B cell (primary cell): ENCODE results near the gene LGR5. TPM values are rescaled to one million over a fixed set of nuclear protein-coding genes. Genes with fewer than 3 reads are reported as not detected.

Experiments used
- ATAC-seq: fragments of 200-7000 bp; cut with Tn5 transposase; one replicate; pipeline ENCODE4 v1.10.0; 2021; ENCODE audit warnings: low read depth, mild to moderate bottlenecking, moderate number of reproducible peaks, moderate library complexity
- CTCF ChIA-PET: fragments of 350-600 bp; sonication (Branson Sonifier 250); formaldehyde crosslinking; loops from one replicate; lab custom pipeline; 2021; ENCODE audit warnings: antibody characterized with exemption, inconsistent platforms; lab: Charles Lee
- POLR2A ChIA-PET: fragments of 350-600 bp; sonication (Branson Sonifier 250); formaldehyde crosslinking; loops from one replicate; lab custom pipeline; 2021; ENCODE audit warnings: antibody characterized with exemption; lab: Charles Lee
- DNase-seq: peaks from one replicate; pipeline ENCODE4 v3.0.0; 2013
- H2AFZ ChIP-seq: 2 replicates; pipeline ENCODE4 v1.6.1; 2012; ENCODE audit warnings: mild to moderate bottlenecking, low read depth, low read length; ENCODE audit not compliant: insufficient read depth, poor library complexity, severe bottlenecking
- H3K27ac ChIP-seq, 2 donors: 1 replicate in 1 of 2; 2 replicates in 1 of 2; pipeline ENCODE4 v1.5.1; 2012 to 2013; ENCODE audit warnings: low read length in 2 of 2, mild to moderate bottlenecking in 2 of 2, moderate library complexity in 1 of 2
- H3K27me3 ChIP-seq, 4 experiments: fragments of 200-600 bp in 1 of 4; sonication (generic) in 1 of 4; replicated peaks in 1 of 4; 1 replicate in 2 of 4; 2 replicates in 2 of 4; pipeline versions ENCODE4 v1.6.1 to v1.7.0; 2013 to 2016; ENCODE audit warnings: low read length in 3 of 4, mild to moderate bottlenecking in 2 of 4, mixed read lengths in 1 of 4, moderate library complexity in 1 of 4; ENCODE audit not compliant: insufficient read depth in 4 of 4, control insufficient read depth in 3 of 4; ENCODE audit errors: control extremely low read depth in 1 of 4
- H3K36me3 ChIP-seq, 2 experiments: replicated peaks in 1 of 2; 1 replicate in 1 of 2; 2 replicates in 1 of 2; pipeline versions ENCODE4 v1.6.1 to v1.7.1; 2013; ENCODE audit warnings: low read length in 1 of 2; ENCODE audit not compliant: insufficient read depth in 2 of 2, control insufficient read depth in 1 of 2; ENCODE audit errors: control extremely low read depth in 1 of 2, extremely low read depth in 1 of 2
- H3K4me1 ChIP-seq, 2 donors: fragments of 200-600 bp in 1 of 2; sonication (generic) in 1 of 2; 1 replicate in 1 of 2; 2 replicates in 1 of 2; pipeline versions ENCODE4 v1.5.1 to v1.6.1; 2013 to 2017; ENCODE audit warnings: low read length in 2 of 2; ENCODE audit not compliant: control insufficient read depth in 2 of 2, insufficient read depth in 2 of 2
- H3K4me2 ChIP-seq: replicated peaks from 2 replicates; pipeline ENCODE3; 2012; ENCODE audit warnings: mild to moderate bottlenecking, low read depth, low read length; ENCODE audit not compliant: poor library complexity, severe bottlenecking
- H3K4me3 ChIP-seq, 5 experiments: fragments of 200-600 bp in 1 of 5; sonication (generic) in 1 of 5; 1 replicate in 3 of 5; 2 replicates in 2 of 5; pipeline versions ENCODE4 v1.5.1 to v1.7.0; 2011 to 2016; ENCODE audit warnings: low read length in 4 of 5, mild to moderate bottlenecking in 4 of 5, low read depth in 2 of 5, control low read depth in 1 of 5, moderate library complexity in 1 of 5; ENCODE audit not compliant: insufficient read depth in 1 of 5; ENCODE audit errors: control extremely low read depth in 1 of 5, extremely low read depth in 1 of 5
- H3K79me2 ChIP-seq: fragments of 200-600 bp; sonication (generic); one replicate; pipeline ENCODE4 v1.6.0; 2016; ENCODE audit warnings: low read length; ENCODE audit not compliant: control insufficient read depth, insufficient read depth
- H3K9ac ChIP-seq: fragments of 200-600 bp; sonication (generic); 2 replicates; pipeline ENCODE4 v1.6.1; 2017; ENCODE audit warnings: mild to moderate bottlenecking, low read length, moderate library complexity
- H3K9me3 ChIP-seq, 3 donors: one replicate each; pipeline versions ENCODE4 v1.6.1 to v1.7.1; 2013; ENCODE audit warnings: low read length in 2 of 3; ENCODE audit not compliant: control insufficient read depth in 2 of 3, insufficient read depth in 1 of 3; ENCODE audit errors: control extremely low read depth in 1 of 3
- H4K20me1 ChIP-seq: 2 replicates; pipeline ENCODE4 v1.6.0; 2012; ENCODE audit warnings: mild to moderate bottlenecking, low read length; ENCODE audit not compliant: insufficient read depth, control insufficient read depth, poor library complexity, severe bottlenecking
- H3K27ac Mint-ChIP-seq: one replicate; pipeline ENCODE4 v1.8.0; 2021; ENCODE audit warnings: mixed read lengths
- H3K27me3 Mint-ChIP-seq: one replicate; pipeline ENCODE4 v1.8.0; 2021; ENCODE audit warnings: mixed read lengths
- H3K4me1 Mint-ChIP-seq: one replicate; pipeline ENCODE4 v1.8.0; 2021; ENCODE audit warnings: mixed read lengths
- H3K4me3 Mint-ChIP-seq: one replicate; pipeline ENCODE4 v1.8.0; 2021; ENCODE audit warnings: mixed read lengths
- H3K9me3 Mint-ChIP-seq: one replicate; pipeline ENCODE4 v1.8.0; 2022; ENCODE audit warnings: mixed read lengths; ENCODE audit not compliant: insufficient read depth
- EZH2 ChIP-seq: IDR thresholded peaks from 2 replicates; pipeline ENCODE4 v1.6.1; 2012; ENCODE audit warnings: borderline replicate concordance, low read depth, mild to moderate bottlenecking, moderate library complexity, low read length; ENCODE audit not compliant: insufficient read depth, poor library complexity, severe bottlenecking
- WGBS: methylation state at CpG from one replicate; pipeline ENCODE4 v1.1.5; 2013; ENCODE audit warnings: missing lambda C conversion rate; ENCODE audit not compliant: insufficient coverage; 5-methylcytosine and 5-hydroxymethylcytosine counted together
- intact Hi-C: fragments of 100-400 bp; cut with micrococcal nuclease; formaldehyde crosslinking; loops from one replicate; pipeline ENCODE4 v1.10.0; 2022
- polyA plus RNA-seq: library from polyadenylated mRNA; depleted of rRNA; stranded (reverse); fragments of >200 nt; gene quantifications from 2 replicates; pipeline ENCODE4 v1.2.3, GENCODE V29; 2012
- total RNA-seq, 2 donors: library from RNA; stranded (reverse); fragments of 120-200 nt in 1 of 2; gene quantifications; 1 replicate in 1 of 2; 2 replicates in 1 of 2; pipeline versions ENCODE4 v1.2.3 to v1.2.4, GENCODE V29; 2013 to 2022
- TF ChIP-seq, protein P1 (sequence below): fragments of 200-600 bp; IDR thresholded peaks from one replicate; pipeline ENCODE4 v1.8.0; 2022; ENCODE audit warnings: antibody characterized with exemption, mild to moderate bottlenecking

LGR5 gene
- total and polyA plus RNA-seq, 2 donors (not counting 1 experiment from before 2014, with no cell fraction given), result 0.06 TPM; not detected in 1

DNA sequence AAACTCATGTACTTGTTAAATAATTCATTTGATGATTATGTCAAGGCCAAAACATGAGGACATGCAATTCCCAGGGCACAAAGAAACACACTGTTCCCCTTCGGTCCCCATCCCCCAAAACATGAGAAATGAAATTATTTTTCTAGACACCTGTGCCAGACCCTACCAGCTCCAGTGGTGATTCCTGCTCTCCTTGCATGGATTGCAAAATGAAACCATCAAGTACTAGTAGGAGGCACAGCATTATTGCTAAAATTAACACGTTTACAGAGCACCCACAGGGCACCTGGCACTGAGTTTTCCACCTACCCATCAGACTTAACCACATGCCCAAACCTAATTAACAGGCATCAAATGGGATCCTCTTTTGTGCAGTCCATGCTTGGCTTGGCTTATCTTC lies 147.4 kb downstream of the LGR5 start:
- no peak overlapping the region for H3K4me2 ChIP-seq
- Mint-ChIP-seq H3K4me1 (no peaks in the 10 kb centered on the region), H3K27ac (no peak overlapping the region), H3K4me3 (no peak overlapping the region), H3K27me3 (peaks cover 22% of the 10 kb centered on the region), H3K9me3 (no peaks in the 10 kb centered on the region)
- H3K27ac ChIP-seq, result no peak overlapping the region
- no peak overlapping the region for H3K9ac ChIP-seq
- peaks cover 0 to 2% (median 0%) of the 10 kb centered on the region in 4 experiments for H3K27me3 ChIP-seq
- H2AFZ ChIP-seq, result no peak overlapping the region
- no peak for ATAC-seq
- no peaks in the 10 kb centered on the region for H3K4me1 ChIP-seq
- POLR2A ChIA-PET, result no interaction called here
- H3K4me3 ChIP-seq, result no peak overlapping the region
- H4K20me1 ChIP-seq, result no peaks in the 10 kb centered on the region
- 86% methylated on average over 2 of the region's 2 CpGs for WGBS
- CTCF ChIA-PET, result no interaction called here
- intact Hi-C loops, result no loop called here
- DNase-seq, result no peak
- H3K9me3 ChIP-seq, result peaks cover 0 to 2% (median 0%) of the 10 kb centered on the region in 3 donors
- TF ChIP-seq, protein P1, sequence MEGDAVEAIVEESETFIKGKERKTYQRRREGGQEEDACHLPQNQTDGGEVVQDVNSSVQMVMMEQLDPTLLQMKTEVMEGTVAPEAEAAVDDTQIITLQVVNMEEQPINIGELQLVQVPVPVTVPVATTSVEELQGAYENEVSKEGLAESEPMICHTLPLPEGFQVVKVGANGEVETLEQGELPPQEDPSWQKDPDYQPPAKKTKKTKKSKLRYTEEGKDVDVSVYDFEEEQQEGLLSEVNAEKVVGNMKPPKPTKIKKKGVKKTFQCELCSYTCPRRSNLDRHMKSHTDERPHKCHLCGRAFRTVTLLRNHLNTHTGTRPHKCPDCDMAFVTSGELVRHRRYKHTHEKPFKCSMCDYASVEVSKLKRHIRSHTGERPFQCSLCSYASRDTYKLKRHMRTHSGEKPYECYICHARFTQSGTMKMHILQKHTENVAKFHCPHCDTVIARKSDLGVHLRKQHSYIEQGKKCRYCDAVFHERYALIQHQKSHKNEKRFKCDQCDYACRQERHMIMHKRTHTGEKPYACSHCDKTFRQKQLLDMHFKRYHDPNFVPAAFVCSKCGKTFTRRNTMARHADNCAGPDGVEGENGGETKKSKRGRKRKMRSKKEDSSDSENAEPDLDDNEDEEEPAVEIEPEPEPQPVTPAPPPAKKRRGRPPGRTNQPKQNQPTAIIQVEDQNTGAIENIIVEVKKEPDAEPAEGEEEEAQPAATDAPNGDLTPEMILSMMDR, result no peak
- no peak for TF ChIP-seq EZH2
- no peaks in the 10 kb centered on the region for H3K36me3 ChIP-seq
- H3K79me2 ChIP-seq, result no peaks in the 10 kb centered on the region

GRCh38 chr12:71589478-71589881 lies 149.9 kb downstream of the LGR5 start:
- no peak overlapping the region for H3K4me3 Mint-ChIP-seq
- no peak overlapping the region for H3K4me2 ChIP-seq
- peaks cover 0 to 9% (median 2%) of the 10 kb centered on the region in 4 experiments for H3K27me3 ChIP-seq
- no peaks in the 10 kb centered on the region for H3K4me1 Mint-ChIP-seq
- no peaks in the 10 kb centered on the region for H3K9me3 Mint-ChIP-seq
- no peaks in the 10 kb centered on the region for H3K4me1 ChIP-seq
- POLR2A ChIA-PET, result no interaction called here
- no peak overlapping the region for H3K4me3 ChIP-seq
- no peak for ATAC-seq
- H2AFZ ChIP-seq, result no peak overlapping the region
- H3K9me3 ChIP-seq, result peaks cover 0 to 2% (median 0%) of the 10 kb centered on the region in 3 donors
- intact Hi-C loops, result no loop called here
- no peak overlapping the region for H3K9ac ChIP-seq
- CTCF ChIA-PET, result no interaction called here
- TF ChIP-seq EZH2, result no peak
- TF ChIP-seq, protein P1, result no peak
- H3K27me3 Mint-ChIP-seq, result peaks cover 42% of the 10 kb centered on the region
- no peak overlapping the region for H3K27ac ChIP-seq
- no peaks in the 10 kb centered on the region for H3K79me2 ChIP-seq
- no peak overlapping the region for H3K27ac Mint-ChIP-seq
- no CpG with 5 or more reads among the region's 4 CpGs for WGBS
- H3K36me3 ChIP-seq, result no peaks in the 10 kb centered on the region
- no peaks in the 10 kb centered on the region for H4K20me1 ChIP-seq
- DNase-seq, result no peak
